ENCODE results near the gene KCNN1.
A peak's percentile ranks its signal among the peaks of the same experiment; 100 is the strongest.

KCNN1 gene

DNA sequence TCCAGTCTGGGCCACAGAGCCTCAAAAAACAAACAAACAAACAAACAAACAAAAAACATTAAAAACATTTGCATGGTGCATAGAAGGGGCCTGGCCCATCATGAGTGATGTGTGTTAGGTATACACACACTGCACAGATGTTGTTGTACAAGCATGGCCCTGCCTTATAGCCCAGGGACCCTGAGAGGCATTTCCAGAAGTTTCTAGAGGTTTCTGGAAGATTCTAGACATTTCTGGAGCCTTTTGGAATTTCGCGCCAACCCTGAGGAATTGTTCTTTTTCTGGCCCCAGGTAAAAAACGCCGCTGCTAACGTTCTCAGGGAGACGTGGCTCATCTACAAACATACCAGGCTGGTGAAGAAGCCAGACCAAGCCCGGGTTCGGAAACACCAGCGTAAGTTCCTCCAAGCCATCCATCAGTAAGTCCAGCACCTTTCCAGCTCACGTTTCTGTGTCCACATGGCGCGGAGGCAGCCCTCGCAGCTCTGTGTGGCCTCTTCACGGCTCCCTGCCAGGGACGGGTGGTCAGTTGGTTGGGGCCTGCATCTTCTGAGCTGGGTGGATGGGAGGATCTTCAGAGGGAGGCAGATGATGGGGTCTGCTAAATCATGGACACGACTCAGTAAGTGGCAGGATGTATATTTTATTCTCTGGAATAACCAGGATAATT lies 22.7 kb downstream of the KCNN1 start:
- Histone ChIP-seq H3K4me1 (ENCODE audit: insufficient read depth, low read length, severe bottlenecking) (no peaks in the 10 kb centered on the region), H3K4me2 (ENCODE audit: low read length) (no peak overlapping the region), H4K20me1 (ENCODE audit: insufficient read depth, low read length) (no peaks in the 10 kb centered on the region), H3K27ac (ENCODE audit: low read depth, low read length, poor library complexity, severe bottlenecking) (no peak overlapping the region), H3K27me3 (ENCODE audit: insufficient read depth, low read length) (no peaks in the 10 kb centered on the region), H3K36me3 (ENCODE audit: insufficient read depth, low read length) (no peaks in the 10 kb centered on the region), H3K9ac (ENCODE audit: low read length) (no peak overlapping the region), H2AFZ (ENCODE audit: low read length) (no peak overlapping the region), H3K9me3 (ENCODE audit: low read length) (no peaks in the 10 kb centered on the region), H3K9me2 (ENCODE audit: low read depth, low read length) (no peaks in the 10 kb centered on the region), H3F3A (ENCODE audit: insufficient read depth, low read length) (no peaks in the 10 kb centered on the region), H3K4me3 (ENCODE audit: low read depth, low read length, poor library complexity, severe bottlenecking) (no peak overlapping the region), H3K79me2 (ENCODE audit: insufficient read depth, low read length) (no peaks in the 10 kb centered on the region)
- TF ChIP-seq, protein P1, sequence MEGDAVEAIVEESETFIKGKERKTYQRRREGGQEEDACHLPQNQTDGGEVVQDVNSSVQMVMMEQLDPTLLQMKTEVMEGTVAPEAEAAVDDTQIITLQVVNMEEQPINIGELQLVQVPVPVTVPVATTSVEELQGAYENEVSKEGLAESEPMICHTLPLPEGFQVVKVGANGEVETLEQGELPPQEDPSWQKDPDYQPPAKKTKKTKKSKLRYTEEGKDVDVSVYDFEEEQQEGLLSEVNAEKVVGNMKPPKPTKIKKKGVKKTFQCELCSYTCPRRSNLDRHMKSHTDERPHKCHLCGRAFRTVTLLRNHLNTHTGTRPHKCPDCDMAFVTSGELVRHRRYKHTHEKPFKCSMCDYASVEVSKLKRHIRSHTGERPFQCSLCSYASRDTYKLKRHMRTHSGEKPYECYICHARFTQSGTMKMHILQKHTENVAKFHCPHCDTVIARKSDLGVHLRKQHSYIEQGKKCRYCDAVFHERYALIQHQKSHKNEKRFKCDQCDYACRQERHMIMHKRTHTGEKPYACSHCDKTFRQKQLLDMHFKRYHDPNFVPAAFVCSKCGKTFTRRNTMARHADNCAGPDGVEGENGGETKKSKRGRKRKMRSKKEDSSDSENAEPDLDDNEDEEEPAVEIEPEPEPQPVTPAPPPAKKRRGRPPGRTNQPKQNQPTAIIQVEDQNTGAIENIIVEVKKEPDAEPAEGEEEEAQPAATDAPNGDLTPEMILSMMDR (IDR thresholded peaks at IDR 0.05; ENCODE audit: low read length): no peak
- no peak for TF ChIP-seq EZH2 (IDR thresholded peaks at IDR 0.05; ENCODE audit: borderline replicate concordance, low read length)

DNA sequence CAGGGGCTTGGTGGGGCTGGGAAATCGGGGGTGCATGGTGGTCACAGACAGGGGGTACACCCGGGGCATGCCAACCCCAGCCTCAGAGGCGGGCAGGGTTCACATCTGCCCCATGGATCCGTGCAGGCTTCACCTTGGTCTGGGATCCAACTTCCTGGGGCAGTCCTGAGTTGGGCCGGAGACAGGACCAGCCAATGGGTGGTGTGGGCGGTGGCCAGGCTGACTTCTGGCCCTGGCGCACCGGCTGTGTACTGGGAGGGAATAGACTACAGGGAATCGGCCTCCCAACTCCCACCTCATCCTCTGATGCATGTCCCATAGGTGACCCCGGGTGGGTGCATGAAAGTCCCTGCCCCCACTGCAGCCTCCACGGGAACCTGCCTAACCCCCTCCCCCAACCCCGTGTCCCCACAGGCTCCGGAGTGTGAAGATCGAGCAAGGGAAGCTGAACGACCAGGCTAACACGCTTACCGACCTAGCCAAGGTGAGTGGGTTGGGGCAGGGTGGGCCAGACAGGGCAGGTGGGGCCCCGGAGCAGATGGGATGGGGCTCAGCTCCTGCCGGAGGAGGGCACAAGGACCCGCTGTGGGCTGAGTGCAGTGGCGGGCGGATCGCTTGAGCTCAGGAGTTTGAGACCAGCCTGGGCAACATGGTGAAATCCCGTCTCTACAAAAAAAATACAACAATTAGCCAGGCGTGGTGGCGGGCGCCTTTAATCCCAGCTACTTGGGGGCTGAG lies 26.3 kb downstream of the KCNN1 start:
- Histone ChIP-seq H3K27me3 (ENCODE audit: insufficient read depth, low read length) (no peaks in the 10 kb centered on the region), H3F3A (ENCODE audit: insufficient read depth, low read length) (no peaks in the 10 kb centered on the region), H2AFZ (ENCODE audit: low read length) (no peak overlapping the region), H3K79me2 (ENCODE audit: insufficient read depth, low read length) (no peaks in the 10 kb centered on the region), H3K9me2 (ENCODE audit: low read depth, low read length) (no peaks in the 10 kb centered on the region), H3K9me3 (ENCODE audit: low read length) (no peaks in the 10 kb centered on the region), H3K4me3 (ENCODE audit: low read depth, low read length, poor library complexity, severe bottlenecking) (no peak overlapping the region), H3K36me3 (ENCODE audit: insufficient read depth, low read length) (no peaks in the 10 kb centered on the region), H4K20me1 (ENCODE audit: insufficient read depth, low read length) (no peaks in the 10 kb centered on the region), H3K27ac (ENCODE audit: low read depth, low read length, poor library complexity, severe bottlenecking) (no peak overlapping the region), H3K4me1 (ENCODE audit: insufficient read depth, low read length, severe bottlenecking) (peaks cover 12% of the 10 kb centered on the region), H3K4me2 (ENCODE audit: low read length) (no peak overlapping the region), H3K9ac (ENCODE audit: low read length) (no peak overlapping the region)
- no peak for TF ChIP-seq EZH2 (IDR thresholded peaks at IDR 0.05; ENCODE audit: borderline replicate concordance, low read length)
- TF ChIP-seq, protein P1 (IDR thresholded peaks at IDR 0.05; ENCODE audit: low read length): no peak

DNA sequence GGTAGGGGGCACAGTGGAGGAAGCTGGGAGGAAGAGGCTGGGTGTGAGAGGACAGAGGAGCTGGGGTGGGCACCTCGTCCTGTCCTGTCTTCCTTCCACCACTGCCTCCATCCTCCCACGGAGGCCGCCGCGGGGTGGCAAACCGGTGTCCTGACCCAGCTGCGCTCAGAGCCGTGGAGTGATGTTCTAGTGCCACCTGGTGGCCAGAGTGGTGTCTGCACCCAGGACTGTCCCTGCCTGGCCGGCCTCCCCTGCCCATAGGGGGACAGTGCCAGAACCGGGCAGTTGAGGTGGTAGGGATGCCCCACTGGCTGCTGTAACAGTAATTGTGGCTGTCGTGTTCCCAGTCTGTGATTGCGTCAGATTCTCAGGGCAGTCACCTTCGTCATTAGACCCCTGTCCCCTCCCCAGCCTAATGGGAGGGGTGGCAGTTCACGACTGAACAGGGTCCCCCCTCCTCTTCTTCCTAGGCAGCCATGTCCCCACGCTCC lies 30.0 kb downstream of the KCNN1 start:
- Histone ChIP-seq H4K20me1 (ENCODE audit: insufficient read depth, low read length) (no peaks in the 10 kb centered on the region), H3K4me1 (ENCODE audit: insufficient read depth, low read length, severe bottlenecking) (peaks cover 24% of the 10 kb centered on the region), H3K27me3 (ENCODE audit: insufficient read depth, low read length) (no peaks in the 10 kb centered on the region), H3K79me2 (ENCODE audit: insufficient read depth, low read length) (peaks cover 2% of the 10 kb centered on the region; the same call in 1 of the 2 replicates), H3F3A (ENCODE audit: insufficient read depth, low read length) (0 out of 2 replicates have a peak, but pooled peaks cover 7% of the 10 kb centered on the region), H3K9ac (ENCODE audit: low read length) (no peak overlapping the region), H3K4me3 (ENCODE audit: low read depth, low read length, poor library complexity, severe bottlenecking) (peak overlapping the region; percentile 62), H3K36me3 (ENCODE audit: insufficient read depth, low read length) (no peaks in the 10 kb centered on the region), H3K9me3 (ENCODE audit: low read length) (no peaks in the 10 kb centered on the region), H3K27ac (ENCODE audit: low read depth, low read length, poor library complexity, severe bottlenecking) (peak overlapping the region; percentile 77), H2AFZ (ENCODE audit: low read length) (no peak overlapping the region), H3K4me2 (ENCODE audit: low read length) (peak overlapping the region; percentile 72; the same call in 1 of the 2 replicates), H3K9me2 (ENCODE audit: low read depth, low read length) (no peaks in the 10 kb centered on the region)
- TF ChIP-seq, protein P1 (IDR thresholded peaks at IDR 0.05; ENCODE audit: low read length): peak; percentile 96
- TF ChIP-seq EZH2 (IDR thresholded peaks at IDR 0.05; ENCODE audit: borderline replicate concordance, low read length): no peak
